ENCODE measurements around the gene NAALADL2.

- TF ChIP-seq CTCF (IDR thresholded peaks at IDR 0.05) (no peak), POLR2A (IDR thresholded peaks at IDR 0.05) (no peak), POLR2AphosphoS5 (IDR thresholded peaks at IDR 0.05; ENCODE audit: insufficient read depth in 1 of 2, low read depth in 1 of 2) (no peak)
These were observed 687.0 kb downstream of the NAALADL2 start for GRCh38 chr3:175546115-175546514.

Measured in vagina (tissue), 2 donors.